ENCODE measurements around the gene MRM1. TPM values are rescaled to one million over a fixed set of nuclear protein-coding genes. Genes with fewer than 3 reads are reported as not detected.
"Not testable (repeated sequence)": the region's sequence is repeated elsewhere in the genome, so short reads cannot be mapped to it uniquely, and the experiment has no call there.

Gene MRM1
- total and polyA plus RNA-seq, 4 donors = 2.1 to 4.3 (median 3.1) TPM

- no peak for ATAC-seq (ENCODE audit: low FRiP score)
- H3K27me3 ChIP-seq (ENCODE audit: control insufficient read depth in 1 of 2, insufficient read depth in 2 of 2, low read length in 1 of 2) = no peaks in the 10 kb centered on the region
- no peaks in the 10 kb centered on the region for H3K4me1 ChIP-seq (ENCODE audit: control insufficient read depth in 1 of 2, insufficient read depth in 2 of 2, low read length in 2 of 2)
- DNase-seq = no peak
- H3K4me3 ChIP-seq (ENCODE audit: low read length in 2 of 2) = no peak overlapping the region
- 89% methylated on average over 11 of the region's 11 CpGs for WGBS, 2 donors
- H3K36me3 ChIP-seq (ENCODE audit: control insufficient read depth in 1 of 2, insufficient read depth in 2 of 2, low read length in 1 of 2) = no peaks in the 10 kb centered on the region
- H3K27ac ChIP-seq (ENCODE audit: low read depth in 1 of 2, low read length in 2 of 2) = no peak overlapping the region
- H3K9me3 ChIP-seq (ENCODE audit: control insufficient read depth, low read length) = no peaks in the 10 kb centered on the region
- intact Hi-C loops (cut with DNase I) = loop anchor here in 1 of 2 donors (10.0 kb wide), 1 partner anchor 113 kb away; the partner anchor contains the start of gene ZNHIT3
Measured at GRCh38 chr17:36597866-36598777, 3.3 kb upstream of the MRM1 start.

- no peaks in the 10 kb centered on the region for H3K36me3 ChIP-seq (ENCODE audit: control insufficient read depth in 1 of 2, insufficient read depth in 2 of 2, low read length in 1 of 2)
- 89 to 93% methylated on average over 13 of the region's 13 CpGs for WGBS, 2 donors
- no peaks in the 10 kb centered on the region for H3K27me3 ChIP-seq (ENCODE audit: control insufficient read depth in 1 of 2, insufficient read depth in 2 of 2, low read length in 1 of 2)
- H3K4me3 ChIP-seq (ENCODE audit: low read length in 2 of 2) = no peak overlapping the region
- no peak for ATAC-seq (ENCODE audit: low FRiP score)
- H3K4me1 ChIP-seq (ENCODE audit: control insufficient read depth in 1 of 2, insufficient read depth in 2 of 2, low read length in 2 of 2) = no peaks in the 10 kb centered on the region
- no peak for DNase-seq
- intact Hi-C loops (cut with DNase I) = loop anchor here in 1 of 2 donors (10.0 kb wide), 1 partner anchor 114 kb away; the partner anchor contains the start of gene ZNHIT3
- H3K27ac ChIP-seq (ENCODE audit: low read depth in 1 of 2, low read length in 2 of 2) = no peak overlapping the region
- no peaks in the 10 kb centered on the region for H3K9me3 ChIP-seq (ENCODE audit: control insufficient read depth, low read length)
Measured at GRCh38 chr17:36598951-36599401, 2.4 kb upstream of the MRM1 start.

DNA sequence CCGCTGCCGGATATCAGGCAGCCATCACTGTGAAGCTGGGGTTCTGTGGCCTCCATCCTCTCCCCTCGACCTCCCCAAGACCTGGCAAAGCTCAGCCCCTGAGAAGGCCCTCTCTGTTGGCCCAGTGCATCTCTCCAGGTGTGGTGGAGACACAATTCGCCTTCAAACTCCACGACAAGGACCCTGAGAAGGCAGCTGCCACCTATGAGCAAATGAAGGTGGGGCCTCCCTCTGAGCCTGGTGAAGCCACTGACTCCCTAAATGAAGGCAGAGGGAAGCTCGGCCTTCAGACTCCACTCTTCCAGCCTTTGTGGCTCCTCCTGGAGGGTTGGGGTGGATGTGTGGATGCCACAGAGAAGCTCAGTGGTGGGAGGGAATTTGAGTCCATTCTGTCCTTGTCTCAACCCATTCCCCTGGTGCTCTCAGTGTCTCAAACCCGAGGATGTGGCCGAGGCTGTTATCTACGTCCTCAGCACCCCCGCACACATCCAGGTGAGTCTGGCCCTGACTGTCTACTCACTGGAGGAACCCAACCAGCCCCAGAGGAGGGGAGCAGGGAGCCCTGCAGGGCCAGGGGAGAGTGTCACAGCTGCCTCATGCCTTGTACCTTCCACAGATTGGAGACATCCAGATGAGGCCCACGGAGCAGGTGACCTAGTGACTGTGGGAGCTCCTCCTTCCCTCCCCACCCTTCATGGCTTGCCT, 1.7 kb upstream of the MRM1 start:
- DNase-seq (no peak), ATAC-seq (ENCODE audit: low FRiP score) (no peak)
- Histone ChIP-seq H3K4me1 (ENCODE audit: control insufficient read depth in 1 of 2, insufficient read depth in 2 of 2, low read length in 2 of 2) (no peaks in the 10 kb centered on the region), H3K27ac (ENCODE audit: low read depth in 1 of 2, low read length in 2 of 2) (no peak overlapping the region), H3K36me3 (ENCODE audit: control insufficient read depth in 1 of 2, insufficient read depth in 2 of 2, low read length in 1 of 2) (no peaks in the 10 kb centered on the region), H3K9me3 (ENCODE audit: control insufficient read depth, low read length) (no peaks in the 10 kb centered on the region), H3K27me3 (ENCODE audit: control insufficient read depth in 1 of 2, insufficient read depth in 2 of 2, low read length in 1 of 2) (no peaks in the 10 kb centered on the region), H3K4me3 (ENCODE audit: low read length in 2 of 2) (no peak overlapping the region)
- intact Hi-C loops (cut with DNase I) = loop anchor here (5.0 to 10.0 kb wide), 3 partner anchors 57 to 448 kb away; partner anchors contain the start of genes GGNBP2 (in 1 of the 2) and ZNHIT3 (in 1 of the 2)
- 90 to 95% methylated on average over 11 of the region's 11 CpGs for WGBS, 2 donors

GRCh38 chr17:36600465-36600864, 918 bp upstream of the MRM1 start:
- no peaks in the 10 kb centered on the region for H3K27me3 ChIP-seq (ENCODE audit: control insufficient read depth in 1 of 2, insufficient read depth in 2 of 2, low read length in 1 of 2)
- intact Hi-C loops (cut with DNase I) = loop anchor here in 1 of 2 donors (5.0 kb wide), 2 partner anchors 58 to 447 kb away; partner anchors contain the start of gene GGNBP2
- H3K4me1 ChIP-seq (ENCODE audit: control insufficient read depth in 1 of 2, insufficient read depth in 2 of 2, low read length in 2 of 2) = no peaks in the 10 kb centered on the region
- H3K4me3 ChIP-seq (ENCODE audit: low read length in 2 of 2) = no peak overlapping the region
- WGBS, 2 donors = 76 to 79% methylated on average over 3 of the region's 3 CpGs
- no peaks in the 10 kb centered on the region for H3K9me3 ChIP-seq (ENCODE audit: control insufficient read depth, low read length)
- DNase-seq = no peak
- H3K27ac ChIP-seq (ENCODE audit: low read depth in 1 of 2, low read length in 2 of 2) = no peak overlapping the region
- H3K36me3 ChIP-seq (ENCODE audit: control insufficient read depth in 1 of 2, insufficient read depth in 2 of 2, low read length in 1 of 2) = no peaks in the 10 kb centered on the region
- no peak for ATAC-seq (ENCODE audit: low FRiP score)

DNA sequence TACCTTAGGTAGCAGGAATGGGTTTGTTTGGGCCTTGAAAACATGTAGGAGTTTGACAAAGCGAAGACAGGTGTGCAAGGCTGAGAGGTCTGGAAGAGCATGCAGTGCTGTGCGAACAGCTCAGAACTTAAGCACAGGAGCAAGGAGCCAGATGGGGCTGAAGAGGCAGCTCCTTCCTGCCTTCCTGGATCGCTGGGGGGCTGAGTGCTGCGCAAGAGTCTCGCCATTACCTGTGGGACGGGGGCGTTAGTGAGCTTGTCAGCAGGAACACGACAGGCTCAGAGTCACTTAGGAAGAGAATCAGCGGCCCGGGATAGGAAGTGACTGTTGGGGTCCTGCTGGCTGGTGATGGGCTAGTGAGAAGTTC, 464 bp upstream of the MRM1 start:
- no peaks in the 10 kb centered on the region for H3K36me3 ChIP-seq (ENCODE audit: control insufficient read depth in 1 of 2, insufficient read depth in 2 of 2, low read length in 1 of 2)
- no peaks in the 10 kb centered on the region for H3K27me3 ChIP-seq (ENCODE audit: control insufficient read depth in 1 of 2, insufficient read depth in 2 of 2, low read length in 1 of 2)
- H3K27ac ChIP-seq (ENCODE audit: low read depth in 1 of 2, low read length in 2 of 2) = peak overlapping the region in 1 of 2 donors; percentile 55
- H3K4me3 ChIP-seq (ENCODE audit: low read length in 2 of 2) = peak overlapping the region; percentile 50 to 55
- no peaks in the 10 kb centered on the region for H3K4me1 ChIP-seq (ENCODE audit: control insufficient read depth in 1 of 2, insufficient read depth in 2 of 2, low read length in 2 of 2)
- no peaks in the 10 kb centered on the region for H3K9me3 ChIP-seq (ENCODE audit: control insufficient read depth, low read length)
- intact Hi-C loops (cut with DNase I) = loop anchor here in 1 of 2 donors (5.0 kb wide), 2 partner anchors 59 to 446 kb away; partner anchors contain the start of gene GGNBP2
- DNase-seq (no peak), ATAC-seq (ENCODE audit: low FRiP score) (no peak)
- 10 to 11% methylated on average over 10 of the region's 10 CpGs for whole genome bisulfite sequencing, 2 donors

DNA sequence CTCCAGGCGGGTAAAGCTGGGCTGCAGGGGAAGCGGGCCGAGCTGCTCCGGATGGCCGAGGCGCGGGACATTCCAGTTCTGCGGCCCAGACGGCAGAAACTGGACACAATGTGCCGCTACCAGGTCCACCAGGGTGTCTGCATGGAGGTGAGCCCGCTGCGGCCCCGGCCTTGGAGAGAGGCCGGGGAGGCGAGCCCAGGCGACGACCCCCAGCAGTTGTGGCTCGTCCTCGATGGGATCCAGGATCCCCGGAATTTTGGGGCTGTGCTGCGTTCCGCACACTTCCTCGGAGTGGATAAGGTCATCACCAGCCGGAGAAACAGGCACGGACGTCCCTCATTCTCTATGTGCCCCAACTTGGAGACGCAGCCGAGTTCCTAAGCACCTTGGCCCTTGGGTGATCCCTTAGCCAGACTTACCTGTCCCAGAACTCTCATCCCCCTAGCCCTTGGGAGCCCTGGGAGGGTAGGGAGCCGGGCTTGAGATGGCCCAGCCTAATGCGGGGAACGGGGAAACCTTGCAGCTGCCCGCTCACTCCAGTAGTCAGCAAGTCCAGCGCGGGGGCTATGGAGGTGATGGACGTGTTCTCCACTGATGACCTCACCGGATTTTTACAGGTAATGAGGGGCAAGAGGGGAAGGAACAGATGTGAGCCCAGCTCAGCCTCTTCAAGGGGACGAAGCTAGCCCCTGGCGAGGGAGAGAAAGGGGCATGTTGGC, 806 bp downstream of the MRM1 start:
- WGBS, 2 donors = 3 to 4% methylated on average over 38 of the region's 38 CpGs
- H3K27ac ChIP-seq (ENCODE audit: low read depth in 1 of 2, low read length in 2 of 2) = no peak overlapping the region
- DNase-seq (no peak), ATAC-seq (ENCODE audit: low FRiP score) (peak; percentile 23)
- H3K9me3 ChIP-seq (ENCODE audit: control insufficient read depth, low read length) = no peaks in the 10 kb centered on the region
- intact Hi-C loops (cut with DNase I) = loop anchor here in 1 of 2 donors (5.0 kb wide), 2 partner anchors 60 to 445 kb away; partner anchors contain the start of gene GGNBP2
- H3K36me3 ChIP-seq (ENCODE audit: control insufficient read depth in 1 of 2, insufficient read depth in 2 of 2, low read length in 1 of 2) = no peaks in the 10 kb centered on the region
- H3K27me3 ChIP-seq (ENCODE audit: control insufficient read depth in 1 of 2, insufficient read depth in 2 of 2, low read length in 1 of 2) = no peaks in the 10 kb centered on the region
- no peaks in the 10 kb centered on the region for H3K4me1 ChIP-seq (ENCODE audit: control insufficient read depth in 1 of 2, insufficient read depth in 2 of 2, low read length in 2 of 2)
- peak overlapping the region; percentile 50 to 55 for H3K4me3 ChIP-seq (ENCODE audit: low read length in 2 of 2)

- ATAC-seq (ENCODE audit: low FRiP score) = no peak
- Histone ChIP-seq H3K4me3 (ENCODE audit: low read length in 2 of 2) (no peak overlapping the region), H3K27me3 (ENCODE audit: control insufficient read depth in 1 of 2, insufficient read depth in 2 of 2, low read length in 1 of 2) (no peaks in the 10 kb centered on the region), H3K27ac (ENCODE audit: low read depth in 1 of 2, low read length in 2 of 2) (no peak overlapping the region), H3K36me3 (ENCODE audit: control insufficient read depth in 1 of 2, insufficient read depth in 2 of 2, low read length in 1 of 2) (no peaks in the 10 kb centered on the region), H3K9me3 (ENCODE audit: control insufficient read depth, low read length) (no peaks in the 10 kb centered on the region), H3K4me1 (ENCODE audit: control insufficient read depth in 1 of 2, insufficient read depth in 2 of 2, low read length in 2 of 2) (no peaks in the 10 kb centered on the region)
- intact Hi-C loops (cut with DNase I) = loop anchor here in 1 of 2 donors (5.0 kb wide), 2 partner anchors 61 to 444 kb away; partner anchors contain the start of gene GGNBP2
- WGBS, 2 donors = 25% methylated on average over 5 of the region's 5 CpGs
- DNase-seq = no peak
Measured at GRCh38 chr17:36602924-36603384, 1.6 kb downstream of the MRM1 start.

GRCh38 chr17:36605028-36605427, 3.6 kb downstream of the MRM1 start:
- intact Hi-C loops (cut with DNase I) = not testable (repeated sequence)

More at GRCh38 chr17:36605028-36605427, 3.6 kb downstream of the MRM1 start:
- H3K4me1 ChIP-seq (ENCODE audit: control insufficient read depth in 1 of 2, insufficient read depth in 2 of 2, low read length in 2 of 2); H3K4me3 ChIP-seq (ENCODE audit: low read length in 2 of 2); H3K27me3 ChIP-seq (ENCODE audit: control insufficient read depth in 1 of 2, insufficient read depth in 2 of 2, low read length in 1 of 2); H3K27ac ChIP-seq (ENCODE audit: low read depth in 1 of 2, low read length in 2 of 2); ATAC-seq (ENCODE audit: low FRiP score); H3K9me3 ChIP-seq (ENCODE audit: control insufficient read depth, low read length); H3K36me3 ChIP-seq (ENCODE audit: control insufficient read depth in 1 of 2, insufficient read depth in 2 of 2, low read length in 1 of 2): not testable (repeated sequence)
- DNase-seq = peak in 1 of 2 donors; percentile 42
- 95 to 99% methylated on average over 5 of the region's 5 CpGs for WGBS, 2 donors
